ENCODE data around the gene TEKTIP1. TPM values are rescaled to one million over a fixed set of nuclear protein-coding genes. Genes with fewer than 3 reads are reported as not detected.

TEKTIP1 gene
- total and polyA plus RNA-seq, 10 of the 15 experiments (the other 5 are each of a cell fraction or from before 2014, with no cell fraction given), result 0.18 to 2.6 (median 0.60) TPM; not detected in 5

- H3K4me3 ChIP-seq, result no peak overlapping the region
- H3K4me2 ChIP-seq (ENCODE audit: control insufficient read depth, insufficient read depth), result no peak overlapping the region
- H3K27me3 ChIP-seq (replicated peaks in 1 of 2; ENCODE audit: control insufficient read depth in 2 of 2, insufficient read depth in 2 of 2, low read length in 1 of 2), result no peaks in the 10 kb centered on the region
- 87% methylated on average over 18 of the region's 22 CpGs for WGBS (ENCODE audit: insufficient coverage, insufficient replicate concordance, low lambda C conversion rate, missing lambda C conversion rate)
- ChIA-PET POLR2A (no interaction called here), CTCF (interaction anchor here (0.7 to 0.9 kb wide), 2 partner anchors 7 to 31 kb away, joined by 3 to 4 read pairs; no protein-coding TSS in a partner anchor), SMC1A (ENCODE audit: uncharacterized antibody, unreplicated experiment) (no interaction called here), RAD21 (ENCODE audit: unreplicated experiment) (no interaction called here)
- no peak overlapping the region for H3K27ac ChIP-seq (ENCODE audit: control insufficient read depth, insufficient read depth)
- intact Hi-C loops (cut with micrococcal nuclease; ENCODE audit: unreplicated experiment) (no loop called here), in situ Hi-C loops (cut with MboI) (no loop called here)
- no peak for TF ChIP-seq ATF2 (IDR thresholded peaks at IDR 0.05; ENCODE audit: low read length)
- TF ChIP-seq CBX5 (IDR thresholded peaks at IDR 0.05; ENCODE audit: low read depth), result no peak
- TF ChIP-seq POLR2AphosphoS5 (IDR thresholded peaks at IDR 0.05; ENCODE audit: low read length), result 0 out of 2 replicates have a peak, but pooled peaks have one; percentile 33
- peak; percentile 61 for TF ChIP-seq POLR2A (IDR thresholded peaks at IDR 0.05; ENCODE audit: low read depth, low read length)
- TF ChIP-seq POLR2AphosphoS2 (IDR thresholded peaks at IDR 0.05; ENCODE audit: low read depth, low read length), result peak; percentile 62; the same call in 1 of the 2 replicates
- peak; percentile 34; the same call in 1 of the 2 replicates for TF ChIP-seq MTA3 (IDR thresholded peaks at IDR 0.05; ENCODE audit: borderline replicate concordance, low read length)
- TF ChIP-seq NFIC (IDR thresholded peaks at IDR 0.05; ENCODE audit: low read depth, low read length), result no peak
- peak; percentile 40; the same call in 1 of the 2 replicates for TF ChIP-seq PML (IDR thresholded peaks at IDR 0.05; ENCODE audit: low read length)
- TF ChIP-seq NFYB (IDR thresholded peaks at IDR 0.05; ENCODE audit: insufficient read depth, low read depth, low read length), result no peak
- TF ChIP-seq FOS (IDR thresholded peaks at IDR 0.05; ENCODE audit: borderline replicate concordance, extremely low read depth, insufficient read length), result no peak
- TF ChIP-seq ZZZ3 (IDR thresholded peaks at IDR 0.05; ENCODE audit: control insufficient read depth, insufficient read length, low read depth), result no peak
- TF ChIP-seq STAT1 (conservative IDR thresholded peaks at IDR 0.05), result no peak
- DNase-seq (ENCODE audit: low read depth, low spot score), result no peak
- H4K20me1 ChIP-seq (ENCODE audit: control insufficient read depth, insufficient read depth), result no peaks in the 10 kb centered on the region
- no TSS peak for BruUV-seq (replicated peaks)
- H3K9me3 ChIP-seq (replicated peaks; ENCODE audit: control insufficient read depth, insufficient read depth, low read length), result no peaks in the 10 kb centered on the region
- FAIRE-seq, result no peak
- H2AFZ ChIP-seq (ENCODE audit: control insufficient read depth, low read depth, low read length), result no peak overlapping the region
- no peaks in the 10 kb centered on the region for H3K4me1 ChIP-seq (ENCODE audit: control insufficient read depth, insufficient read depth, low read length)
- H3K9ac ChIP-seq (ENCODE audit: control insufficient read depth, insufficient read depth, low read length), result no peak overlapping the region
- peak; percentile 25 for ATAC-seq
- peaks cover 9 to 13% of the 10 kb centered on the region in 2 experiments for H3K36me3 ChIP-seq (ENCODE audit: control insufficient read depth in 2 of 2, insufficient read depth in 2 of 2, low read length in 1 of 2)
- H3K79me2 ChIP-seq (ENCODE audit: control insufficient read depth, insufficient read depth, low read length), result no peaks in the 10 kb centered on the region
Observed at GRCh38 chr19:3537438-3538240, 1.3 kb upstream of the TEKTIP1 start.
